Caco-2 (cell line): Measurements from ENCODE around the gene CFAP157. TPM values are rescaled to one million over a fixed set of nuclear protein-coding genes. Genes with fewer than 3 reads are reported as not detected.

ENCODE experiments used
- BruUV-seq: library from RNA; stranded (reverse); fragments of 400-500 nt; replicated peaks from 2 replicates; lab custom pipeline; 2021; lab: Mats Ljungman, UMichigan
- CTCF ChIA-PET: fragments of 300-600 bp; sonication (Branson Sonifier 250); formaldehyde crosslinking; loops from one replicate; lab custom pipeline; 2022; ENCODE audit warnings: antibody characterized with exemption; lab: Charles Lee
- POLR2A ChIA-PET: fragments of 300-600 bp; sonication (Branson Sonifier 250); formaldehyde crosslinking; loops from one replicate; lab custom pipeline; 2022; ENCODE audit warnings: antibody characterized with exemption; lab: Charles Lee
- DNase-seq, 2 experiments: peaks; one replicate each; pipeline versions ENCODE4 v3.0.0 to v3.0.0-alpha.2; 2020 to 2022
- H3K27me3 ChIP-seq: replicated peaks from 2 replicates; pipeline ENCODE4 v1.6.0; 2011; ENCODE audit warnings: low read length; ENCODE audit not compliant: control insufficient read depth, insufficient read depth
- H3K36me3 ChIP-seq: 2 replicates; pipeline ENCODE4 v1.5.1; 2011; ENCODE audit warnings: low read length; ENCODE audit not compliant: control insufficient read depth, insufficient read depth
- H3K4me1 ChIP-seq: fragments of 250-450 bp; sonication (Bioruptor Pico); 2 replicates; pipeline ENCODE4 v1.5.1; 2020; ENCODE audit warnings: mild to moderate bottlenecking
- H3K4me3 ChIP-seq: 2 replicates; pipeline ENCODE4 v1.5.1; 2011; ENCODE audit warnings: low read depth, mild to moderate bottlenecking, control low read depth, low read length
- H3K9me3 ChIP-seq: fragments of 250-450 bp; sonication (Bioruptor Pico); 2 replicates; pipeline ENCODE4 v1.5.1; 2020; ENCODE audit warnings: mild to moderate bottlenecking, moderate library complexity
- H3K27ac Mint-ChIP-seq: one replicate; pipeline ENCODE4 v1.8.0; 2022; ENCODE audit warnings: mixed read lengths; ENCODE audit not compliant: unreplicated experiment
- H3K27me3 Mint-ChIP-seq: one replicate; pipeline ENCODE4 v1.8.0; 2022; ENCODE audit warnings: mixed read lengths; ENCODE audit not compliant: insufficient read depth, unreplicated experiment
- H3K36me3 Mint-ChIP-seq: one replicate; pipeline ENCODE4 v1.8.0; 2022; ENCODE audit warnings: mild to moderate bottlenecking, mixed read lengths; ENCODE audit not compliant: insufficient read depth, unreplicated experiment
- H3K4me1 Mint-ChIP-seq: one replicate; pipeline ENCODE4 v1.8.0; 2022; ENCODE audit warnings: low read depth, mixed read lengths; ENCODE audit not compliant: unreplicated experiment
- H3K4me3 Mint-ChIP-seq: one replicate; pipeline ENCODE4 v1.8.0; 2022; ENCODE audit warnings: mild to moderate bottlenecking, moderate library complexity, mixed read lengths; ENCODE audit not compliant: unreplicated experiment
- H3K9me3 Mint-ChIP-seq: one replicate; pipeline ENCODE4 v1.8.0; 2022; ENCODE audit warnings: mixed read lengths; ENCODE audit not compliant: unreplicated experiment
- intact Hi-C: fragments of 100-400 bp; cut with micrococcal nuclease; formaldehyde crosslinking; loops from one replicate; pipeline ENCODE4 v1.10.0; 2022; ENCODE audit not compliant: unreplicated experiment
- total RNA-seq: library from RNA; stranded (reverse); gene quantifications from 2 replicates; pipeline ENCODE4 v1.2.3, GENCODE V29; 2022
- TF ChIP-seq, protein P1 (sequence below), 2 experiments: fragments of 200-600 bp in 1 of 2; IDR thresholded peaks; 1 replicate in 1 of 2; 2 replicates in 1 of 2; pipeline versions ENCODE4 v1.5.1 to v1.8.0; 2011 to 2022; ENCODE audit warnings: antibody characterized with exemption in 1 of 2, control low read depth in 1 of 2, inconsistent platforms in 1 of 2, low read depth in 1 of 2, low read length in 1 of 2, mild to moderate bottlenecking in 1 of 2, moderate library complexity in 1 of 2; ENCODE audit not compliant: insufficient read depth in 1 of 2, severe bottlenecking in 1 of 2, unreplicated experiment in 1 of 2

The CFAP157 gene
- total RNA-seq, 1 experiment from 2014 or later, result not detected

- peaks cover 4% of the 10 kb centered on the region for H3K27me3 Mint-ChIP-seq
- Histone ChIP-seq H3K4me3 (no peak overlapping the region), H3K4me1 (0 out of 2 replicates have a peak, but pooled peaks cover 4% of the 10 kb centered on the region), H3K36me3 (no peaks in the 10 kb centered on the region), H3K27me3 (no peaks in the 10 kb centered on the region), H3K9me3 (no peaks in the 10 kb centered on the region)
- CTCF ChIA-PET, result interaction anchor here (0.6 to 1.0 kb wide), 2 partner anchors 15 to 135 kb away, joined by 3 read pairs; partner anchors contain the start of gene TOR2A
- DNase-seq, result no peak
- peaks cover 6% of the 10 kb centered on the region for H3K36me3 Mint-ChIP-seq
- no peaks in the 10 kb centered on the region for H3K9me3 Mint-ChIP-seq
- no peak overlapping the region for H3K4me3 Mint-ChIP-seq
- peaks cover 7% of the 10 kb centered on the region for H3K4me1 Mint-ChIP-seq
- BruUV-seq, result no TSS peak
- TF ChIP-seq, protein P1, sequence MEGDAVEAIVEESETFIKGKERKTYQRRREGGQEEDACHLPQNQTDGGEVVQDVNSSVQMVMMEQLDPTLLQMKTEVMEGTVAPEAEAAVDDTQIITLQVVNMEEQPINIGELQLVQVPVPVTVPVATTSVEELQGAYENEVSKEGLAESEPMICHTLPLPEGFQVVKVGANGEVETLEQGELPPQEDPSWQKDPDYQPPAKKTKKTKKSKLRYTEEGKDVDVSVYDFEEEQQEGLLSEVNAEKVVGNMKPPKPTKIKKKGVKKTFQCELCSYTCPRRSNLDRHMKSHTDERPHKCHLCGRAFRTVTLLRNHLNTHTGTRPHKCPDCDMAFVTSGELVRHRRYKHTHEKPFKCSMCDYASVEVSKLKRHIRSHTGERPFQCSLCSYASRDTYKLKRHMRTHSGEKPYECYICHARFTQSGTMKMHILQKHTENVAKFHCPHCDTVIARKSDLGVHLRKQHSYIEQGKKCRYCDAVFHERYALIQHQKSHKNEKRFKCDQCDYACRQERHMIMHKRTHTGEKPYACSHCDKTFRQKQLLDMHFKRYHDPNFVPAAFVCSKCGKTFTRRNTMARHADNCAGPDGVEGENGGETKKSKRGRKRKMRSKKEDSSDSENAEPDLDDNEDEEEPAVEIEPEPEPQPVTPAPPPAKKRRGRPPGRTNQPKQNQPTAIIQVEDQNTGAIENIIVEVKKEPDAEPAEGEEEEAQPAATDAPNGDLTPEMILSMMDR (IDR thresholded peaks at IDR 0.05; ENCODE audit: insufficient read depth in 1 of 2, low read depth in 1 of 2, low read length in 1 of 2, severe bottlenecking in 1 of 2, unreplicated experiment in 1 of 2), result no peak
- POLR2A ChIA-PET, result no interaction called here
- H3K27ac Mint-ChIP-seq, result no peak overlapping the region
- intact Hi-C loops, result no loop called here
Observed at GRCh38 chr9:127720031-127720864, 13.5 kb downstream of the CFAP157 start.

- DNase-seq, result no peak
- TF ChIP-seq, protein P1 (IDR thresholded peaks at IDR 0.05; ENCODE audit: insufficient read depth in 1 of 2, low read depth in 1 of 2, low read length in 1 of 2, severe bottlenecking in 1 of 2, unreplicated experiment in 1 of 2), result no peak
- CTCF ChIA-PET, result interaction anchor here (0.6 to 1.0 kb wide), 3 partner anchors 14 to 152 kb away, joined by 3 read pairs; partner anchors contain the start of gene TOR2A
- POLR2A ChIA-PET, result no interaction called here
- H3K4me3 ChIP-seq, result no peak overlapping the region
- 0 out of 2 replicates have a peak, but pooled peaks cover 4% of the 10 kb centered on the region for H3K4me1 ChIP-seq
- H3K27me3 Mint-ChIP-seq, result peaks cover 4% of the 10 kb centered on the region
- H3K27me3 ChIP-seq, result no peaks in the 10 kb centered on the region
- no peaks in the 10 kb centered on the region for H3K36me3 ChIP-seq
- H3K27ac Mint-ChIP-seq, result no peak overlapping the region
- peaks cover 4% of the 10 kb centered on the region for H3K4me1 Mint-ChIP-seq
- H3K9me3 Mint-ChIP-seq, result no peaks in the 10 kb centered on the region
- H3K36me3 Mint-ChIP-seq, result peaks cover 1% of the 10 kb centered on the region
- H3K9me3 ChIP-seq, result no peaks in the 10 kb centered on the region
- intact Hi-C loops, result no loop called here
- no peak overlapping the region for H3K4me3 Mint-ChIP-seq
- no TSS peak for BruUV-seq
Observed at GRCh38 chr9:127720865-127721227, 14.1 kb downstream of the CFAP157 start.

DNA sequence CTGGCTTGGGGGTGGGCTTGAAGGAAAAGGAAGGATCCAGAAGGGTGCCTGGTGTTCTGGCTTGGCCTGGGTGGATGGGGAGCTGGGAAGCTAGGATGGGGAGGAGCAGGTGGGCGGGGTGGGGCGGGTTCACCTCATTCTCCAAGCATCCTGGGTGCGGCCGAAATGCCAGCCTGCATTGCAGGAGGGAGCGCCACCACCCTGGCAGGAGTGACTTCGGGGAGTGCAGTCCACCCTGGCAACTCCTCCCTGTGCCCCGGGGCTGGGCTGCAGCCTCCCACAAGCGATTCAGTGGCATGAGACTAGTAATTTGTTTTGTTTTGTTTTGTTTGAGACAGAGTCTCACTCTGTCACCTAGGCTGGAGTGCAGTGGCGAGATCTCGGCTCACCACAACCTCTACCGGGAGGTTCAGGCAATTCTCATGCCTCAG, 14.6 kb downstream of the CFAP157 start:
- intact Hi-C loops, result no loop called here
- Histone ChIP-seq H3K4me1 (no peaks in the 10 kb centered on the region), H3K36me3 (no peaks in the 10 kb centered on the region), H3K9me3 (no peaks in the 10 kb centered on the region), H3K4me3 (no peak overlapping the region), H3K27me3 (no peaks in the 10 kb centered on the region)
- TF ChIP-seq, protein P1 (IDR thresholded peaks at IDR 0.05; ENCODE audit: insufficient read depth in 1 of 2, low read depth in 1 of 2, low read length in 1 of 2, severe bottlenecking in 1 of 2, unreplicated experiment in 1 of 2), result no peak
- no peak overlapping the region for H3K27ac Mint-ChIP-seq
- no peak overlapping the region for H3K4me3 Mint-ChIP-seq
- DNase-seq, result no peak
- peaks cover 4% of the 10 kb centered on the region for H3K27me3 Mint-ChIP-seq
- ChIA-PET CTCF (interaction anchor here (0.6 to 1.3 kb wide), 3 partner anchors 13 to 151 kb away, joined by 3 read pairs; no protein-coding TSS in a partner anchor), POLR2A (no interaction called here)
- H3K4me1 Mint-ChIP-seq, result no peaks in the 10 kb centered on the region
- H3K9me3 Mint-ChIP-seq, result no peaks in the 10 kb centered on the region
- BruUV-seq, result no TSS peak
- H3K36me3 Mint-ChIP-seq, result no peaks in the 10 kb centered on the region
